GM10266 (cell line): ENCODE results near the gene MRPS35.

ENCODE experiments used
- DNase-seq: peaks from one replicate; pipeline ENCODE4 v3.0.0; 2012; ENCODE audit errors: extremely low spot score
- CTCF ChIP-seq: IDR thresholded peaks from 2 replicates; pipeline ENCODE4 v1.5.1; 2012; ENCODE audit warnings: mild to moderate bottlenecking, low read depth; ENCODE audit not compliant: control insufficient read depth, insufficient read depth; ENCODE audit errors: missing control alignments

Gene MRPS35

GRCh38 chr12:27754795-27755194 is 44.2 kb downstream of the MRPS35 start:
- DNase-seq = no peak
- TF ChIP-seq CTCF = no peak

- DNase-seq = no peak
- no peak for TF ChIP-seq CTCF
Observed at GRCh38 chr12:27756670-27757195, 46.1 kb downstream of the MRPS35 start.

GRCh38 chr12:27762757-27763156 is 52.1 kb downstream of the MRPS35 start:
- TF ChIP-seq CTCF = no peak
- no peak for DNase-seq

- DNase-seq = no peak
- TF ChIP-seq CTCF = no peak
Observed at GRCh38 chr12:27766587-27766986, 56.0 kb downstream of the MRPS35 start.

GRCh38 chr12:27769142-27769673 is 58.6 kb downstream of the MRPS35 start:
- no peak for TF ChIP-seq CTCF
- no peak for DNase-seq

GRCh38 chr12:27771481-27772327 is 61.1 kb downstream of the MRPS35 start:
- no peak for TF ChIP-seq CTCF
- no peak for DNase-seq
